Stimulated activated CD8-positive, alpha-beta memory T cell treated with anti-CD3 and anti-CD28 coated beads, Interleukin-15, amount 100 ng/mL, for 48 hours (primary cell): ENCODE data around the gene FAM240B.

Experiments
- DNase-seq, 2 donors: peaks; one replicate each; pipeline ENCODE4 v3.0.0-alpha.2; 2020; ENCODE audit warnings: low read depth in 2 of 2

Gene FAM240B

DNA sequence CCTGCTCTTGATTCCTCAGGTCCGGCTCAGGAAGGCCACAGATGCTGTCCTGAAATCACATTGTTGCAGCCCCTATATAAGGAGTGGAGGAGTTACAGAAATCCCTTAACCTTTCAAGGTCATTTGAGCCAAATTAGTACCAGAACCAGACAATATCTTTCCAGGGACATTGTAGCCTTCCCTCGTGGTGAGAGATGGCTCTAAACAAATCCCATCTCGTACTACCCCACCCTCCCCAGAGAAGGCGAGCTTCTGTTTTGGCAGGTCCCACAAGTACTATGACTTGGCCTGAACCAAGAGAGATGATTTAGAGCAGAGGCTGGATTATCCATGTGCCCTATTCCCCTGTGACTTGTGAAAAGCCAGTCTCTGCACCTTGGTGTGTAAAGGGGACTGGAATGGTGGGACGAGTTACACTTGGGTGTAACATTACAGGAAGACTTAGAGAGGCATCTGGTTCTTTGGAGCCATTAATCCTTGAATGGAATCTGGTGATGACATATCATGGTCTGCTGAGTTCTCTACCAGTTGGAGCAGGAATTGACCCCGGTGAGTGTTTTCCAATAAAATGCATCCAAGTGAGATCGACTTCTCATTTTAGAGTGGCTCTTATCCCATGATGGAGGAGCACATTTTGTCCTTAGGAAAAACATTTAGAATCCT lies at the start of gene FAM240B:
TSS of gene FAM240B (minus strand) at position 51 of the 663 bp plus-strand sequence. CDS start 16,134 bp downstream, outside the sequence.
- DNase-seq, result no peak

DNA sequence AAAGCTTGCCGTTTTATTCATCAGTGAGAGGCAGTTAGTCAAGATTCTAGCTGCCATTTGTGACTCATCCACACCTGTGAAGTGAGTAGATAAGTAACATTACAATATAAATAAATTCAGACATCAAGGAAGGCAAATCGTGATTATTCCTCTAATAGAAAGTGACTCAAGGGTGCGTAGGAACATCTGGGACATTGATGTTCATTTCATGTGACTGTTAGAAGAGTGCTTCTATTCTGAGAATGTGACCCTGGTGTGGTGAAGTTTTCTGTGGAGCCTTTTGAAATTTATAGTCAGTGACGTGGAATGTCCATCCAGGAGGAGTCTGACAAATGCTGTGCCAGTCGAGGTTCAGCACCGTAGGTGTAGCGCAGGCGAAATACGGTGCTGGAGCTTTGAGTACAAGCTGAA lies 48.4 kb upstream of the FAM240B start:
- no peak for DNase-seq

DNA sequence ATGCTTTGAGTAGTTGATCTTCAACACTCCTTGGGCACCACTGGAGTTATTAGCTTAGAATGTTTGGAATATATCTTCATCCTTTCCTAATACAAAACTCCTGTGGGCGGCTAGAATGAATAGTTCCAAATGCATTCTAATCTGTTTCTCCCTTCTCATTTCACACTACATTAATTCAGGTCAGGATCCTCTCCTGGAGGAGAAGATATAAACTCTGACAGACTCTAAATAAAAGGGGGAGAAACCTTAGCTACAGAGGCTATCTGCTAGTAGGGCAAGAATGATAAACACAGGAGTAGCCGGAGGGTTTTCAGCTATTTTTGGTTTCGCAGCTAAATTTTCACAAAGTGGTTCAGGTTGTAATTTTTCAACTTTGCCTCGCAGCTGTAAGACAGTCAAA lies 45.2 kb upstream of the FAM240B start:
- no peak for DNase-seq

DNA sequence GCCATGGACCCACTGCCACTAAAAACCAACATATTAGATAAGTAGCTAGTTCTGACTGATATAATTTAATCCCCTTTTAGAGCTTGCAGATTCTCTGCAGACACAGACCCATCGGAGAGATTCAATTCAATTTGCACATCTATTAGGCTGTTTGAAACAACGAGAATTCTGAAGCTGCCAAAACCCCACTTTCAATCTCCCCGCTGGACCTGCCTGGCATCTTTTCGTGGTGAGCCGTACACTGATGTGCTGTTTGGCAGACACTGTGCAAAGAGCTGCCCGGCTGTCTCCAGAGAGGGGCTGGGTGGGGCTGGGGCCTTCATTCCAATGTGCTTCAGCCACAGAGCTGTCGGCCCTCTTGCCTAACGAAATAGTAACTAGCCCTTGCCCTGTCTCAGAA lies 42.1 kb upstream of the FAM240B start:
- no peak for DNase-seq

DNA sequence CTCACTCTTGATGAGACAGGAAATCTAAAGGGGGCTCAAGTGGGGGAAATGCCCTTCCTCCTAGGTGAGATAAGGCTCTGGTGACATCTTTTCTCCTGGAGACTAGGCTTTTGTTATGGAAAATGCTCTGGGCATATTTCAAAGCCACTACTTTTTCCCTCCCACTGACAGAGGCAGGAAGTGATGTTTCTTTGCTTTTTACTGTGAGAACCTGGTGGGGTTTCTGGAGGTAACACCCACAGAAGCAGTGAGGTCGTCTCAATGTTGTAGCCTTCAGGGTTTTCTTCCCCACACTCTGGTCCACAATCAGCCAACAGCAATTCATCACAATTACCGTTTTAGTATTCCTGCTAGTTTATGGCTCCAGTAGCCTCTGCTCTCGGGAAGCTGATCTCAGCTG lies 41.4 kb upstream of the FAM240B start:
- DNase-seq, result no peak

DNA sequence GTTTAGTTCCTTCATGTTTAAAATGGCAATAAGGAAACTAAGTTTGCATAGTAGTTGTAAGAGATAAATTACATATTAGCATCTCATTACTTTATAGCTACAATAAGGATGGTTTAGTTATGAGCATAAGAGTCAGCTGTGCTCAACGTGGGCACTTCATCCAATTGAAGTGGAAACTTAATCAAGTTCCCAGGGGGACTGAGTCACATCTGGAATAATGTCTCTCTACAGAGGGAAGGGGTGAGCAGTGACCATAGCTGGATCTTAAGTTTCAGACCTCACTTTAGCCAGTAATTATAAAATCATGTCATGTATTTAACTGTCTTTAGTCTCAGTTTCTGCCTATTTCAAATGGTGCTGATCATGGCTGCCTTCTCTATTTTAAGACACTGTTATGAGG lies 36.8 kb upstream of the FAM240B start:
- no peak for DNase-seq

DNA sequence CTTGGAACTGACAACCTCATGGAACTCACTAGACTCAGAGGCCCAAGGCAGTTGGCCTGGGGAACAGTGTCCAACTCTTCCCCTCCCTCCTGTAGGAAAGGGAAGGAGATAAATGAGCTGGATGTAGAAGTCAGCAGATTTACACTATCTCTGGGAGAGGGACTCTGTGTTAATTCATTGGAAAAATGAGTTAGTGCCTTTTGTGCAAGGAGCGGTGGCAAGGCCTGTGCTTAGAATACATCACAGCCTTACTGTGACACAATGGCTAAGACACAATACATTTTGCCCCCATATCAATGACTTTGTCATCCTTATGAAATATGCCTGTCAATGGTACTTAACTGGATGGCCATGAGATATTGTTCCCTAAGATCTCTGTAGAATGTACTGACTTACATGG lies 28.0 kb upstream of the FAM240B start:
- DNase-seq, result no peak

DNA sequence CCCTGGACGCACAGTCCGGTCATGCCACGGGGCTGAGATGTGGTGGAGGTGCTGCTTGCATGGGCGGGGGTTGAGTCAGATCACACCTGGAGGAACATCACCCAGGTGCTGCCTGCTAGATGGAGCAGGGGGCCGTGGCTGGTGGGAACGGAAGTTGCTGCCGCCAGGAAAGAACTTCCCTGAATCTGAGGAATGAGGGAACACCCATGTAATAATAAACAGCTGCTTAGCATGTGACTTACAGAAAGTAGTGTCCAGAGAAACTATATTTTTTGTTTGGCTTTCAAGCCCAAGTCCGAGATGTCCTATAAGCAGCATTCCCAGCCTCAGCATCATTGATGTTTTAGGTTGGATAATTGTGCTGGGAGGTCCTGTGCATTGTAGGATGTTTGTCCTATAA lies 27.1 kb upstream of the FAM240B start:
- DNase-seq, result no peak

DNA sequence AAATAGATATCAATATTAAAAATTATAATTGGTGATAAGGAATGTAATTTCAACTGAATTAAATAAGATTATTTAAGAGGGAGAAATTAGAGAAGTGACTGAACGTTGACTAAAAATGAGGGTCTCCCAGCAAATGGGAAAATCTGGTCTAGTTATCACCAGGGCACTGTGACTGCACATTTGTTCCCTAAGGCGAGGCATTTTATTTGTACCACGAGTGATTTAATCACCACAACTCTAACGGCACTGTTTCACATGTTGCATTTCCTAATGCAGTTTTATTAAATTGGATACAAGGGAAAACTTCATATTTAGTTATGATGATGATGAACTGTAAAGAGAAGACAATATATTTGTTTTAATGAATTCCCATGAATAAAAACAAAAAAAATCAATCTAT lies 26.4 kb upstream of the FAM240B start:
- DNase-seq, result no peak

DNA sequence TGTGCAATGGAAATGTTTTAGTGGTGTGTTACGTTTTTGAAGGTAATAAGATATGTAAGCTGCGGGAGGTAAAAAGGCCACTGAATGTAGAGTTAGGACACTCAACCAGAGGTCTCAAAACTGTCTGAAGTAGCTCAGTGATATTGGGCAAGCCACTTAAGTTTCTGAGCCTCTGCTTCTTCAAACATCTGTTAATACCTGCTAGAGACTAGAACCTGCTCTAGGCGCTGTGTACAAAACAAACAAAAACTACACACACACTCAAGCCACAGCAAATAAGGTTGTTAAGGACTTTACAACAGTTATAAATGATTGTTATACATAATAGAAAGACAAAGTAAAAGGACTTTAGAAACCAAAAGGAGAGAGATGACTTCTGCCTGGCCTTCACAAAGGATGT lies 24.6 kb upstream of the FAM240B start:
- DNase-seq, result no peak

DNA sequence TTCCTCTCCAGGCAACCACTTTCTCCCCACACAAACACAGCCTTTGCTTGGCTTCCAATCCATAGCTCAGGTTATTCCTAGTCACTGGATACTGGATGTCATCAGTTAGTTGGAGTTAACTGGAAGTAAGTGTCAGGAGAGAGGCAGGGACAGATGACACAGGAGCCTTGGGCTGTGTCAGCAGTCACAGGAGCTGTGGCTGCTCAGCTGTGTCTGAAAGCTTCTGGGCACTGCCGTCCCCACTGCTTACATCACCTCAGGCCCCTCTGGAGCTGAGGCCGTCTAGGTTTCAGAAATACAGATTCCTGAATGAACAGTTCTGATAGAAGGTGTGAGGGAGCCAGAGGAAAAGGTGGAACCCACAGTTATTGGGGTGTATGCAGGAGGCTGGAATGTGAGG lies 17.3 kb upstream of the FAM240B start:
- no peak for DNase-seq

DNA sequence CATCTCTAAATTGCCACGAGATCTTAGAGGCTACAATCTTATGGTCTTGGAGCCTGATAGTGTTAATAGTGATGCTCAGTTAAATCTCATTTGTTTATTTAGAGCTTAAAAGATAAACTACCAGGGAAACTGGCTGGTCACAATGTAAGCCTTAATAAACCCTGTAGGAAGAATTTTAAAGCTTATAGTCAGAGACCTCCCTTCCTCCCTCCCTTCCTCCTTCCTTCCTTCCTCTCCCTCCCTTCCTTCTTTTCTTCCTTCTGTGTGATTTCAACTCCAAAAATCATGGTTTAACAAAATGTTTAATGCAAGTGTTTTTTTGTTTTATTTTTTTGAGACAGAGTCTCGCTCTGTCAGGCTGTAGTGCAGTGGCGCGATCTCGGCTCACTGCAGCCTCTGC lies 14.9 kb upstream of the FAM240B start:
- no peak for DNase-seq

DNA sequence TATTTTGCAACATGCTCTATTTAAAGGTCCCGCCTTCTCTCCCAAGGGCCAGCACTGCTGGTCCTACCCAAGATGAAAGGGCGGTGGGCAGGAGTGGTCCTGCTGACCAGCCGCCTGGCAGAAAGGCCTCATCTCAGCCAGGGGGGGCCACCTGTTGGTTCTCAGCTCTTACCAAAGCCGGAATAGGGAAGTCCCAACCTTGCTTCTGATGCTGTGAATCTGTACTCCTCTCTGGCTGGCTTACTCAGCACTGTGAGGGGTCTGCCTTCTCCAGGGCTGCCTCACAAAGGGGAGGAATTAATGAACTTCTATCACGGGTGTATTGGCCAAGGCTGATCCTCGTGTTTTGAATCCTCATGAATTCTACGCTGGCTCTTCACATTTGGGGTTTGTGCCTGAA lies 13.6 kb upstream of the FAM240B start:
- DNase-seq, result no peak

DNA sequence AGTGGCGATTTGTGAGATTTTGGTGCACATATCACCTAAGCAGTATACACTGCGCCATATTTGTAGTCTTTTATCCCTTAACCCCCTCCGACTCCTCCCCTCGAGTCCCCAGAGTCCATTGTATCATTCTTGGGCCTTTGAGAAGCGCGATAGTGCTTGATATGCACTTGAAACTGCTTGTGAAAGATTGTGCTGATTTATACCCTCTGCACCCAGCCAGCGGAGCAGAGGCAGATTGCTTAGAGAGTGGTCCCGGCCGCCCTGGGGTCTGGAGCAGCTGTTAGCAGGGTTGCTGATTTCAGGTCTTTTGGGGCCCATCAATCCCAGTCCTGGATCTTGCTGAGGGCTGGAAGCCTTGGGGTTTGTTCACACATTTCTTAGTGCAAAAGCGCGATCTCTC lies 13.0 kb upstream of the FAM240B start:
- no peak for DNase-seq

DNA sequence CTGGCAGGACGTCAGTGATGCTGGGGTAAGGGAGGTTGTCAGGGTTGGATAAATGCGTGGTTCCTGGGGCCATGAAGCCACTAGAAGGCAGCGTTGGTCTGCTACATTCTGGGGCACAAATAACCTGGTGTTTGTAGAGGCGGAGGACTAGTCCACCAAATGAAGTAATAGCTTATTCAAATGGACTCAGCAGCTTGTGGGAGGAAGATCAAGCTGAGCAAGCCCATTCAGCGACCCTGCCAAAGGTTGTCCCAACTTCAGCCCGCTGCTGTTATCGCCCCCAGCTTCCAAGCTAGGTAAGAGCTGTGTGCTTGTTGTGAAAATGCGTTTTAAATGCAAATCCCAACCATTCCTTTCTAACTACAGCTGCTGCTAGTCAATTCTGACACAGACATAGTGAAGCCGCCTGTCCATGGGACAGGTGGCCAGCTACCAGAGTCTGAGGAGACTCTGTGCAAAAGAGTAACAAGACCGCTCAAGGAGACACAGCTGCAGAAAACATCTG lies 7.6 kb upstream of the FAM240B start:
- no peak for DNase-seq

DNA sequence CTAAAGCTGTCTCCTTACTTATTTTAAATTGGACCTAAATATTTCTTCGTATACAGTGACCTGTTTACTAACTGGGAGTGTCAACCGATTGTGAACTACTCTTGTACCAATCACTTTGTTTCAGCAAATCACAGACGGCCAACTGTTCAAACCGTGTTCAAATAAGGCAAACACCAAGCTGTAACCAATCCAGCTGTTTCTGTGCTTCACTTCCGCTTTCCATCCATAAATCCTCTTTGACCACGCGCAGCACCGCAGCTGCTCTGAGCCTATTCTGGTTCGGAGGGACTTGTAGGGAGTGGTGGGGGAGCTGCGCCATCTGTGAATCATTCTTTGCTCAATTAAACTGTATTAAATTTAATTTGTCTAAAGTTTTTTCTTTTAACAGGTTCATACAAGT lies 4.8 kb upstream of the FAM240B start:
- DNase-seq, result no peak

DNA sequence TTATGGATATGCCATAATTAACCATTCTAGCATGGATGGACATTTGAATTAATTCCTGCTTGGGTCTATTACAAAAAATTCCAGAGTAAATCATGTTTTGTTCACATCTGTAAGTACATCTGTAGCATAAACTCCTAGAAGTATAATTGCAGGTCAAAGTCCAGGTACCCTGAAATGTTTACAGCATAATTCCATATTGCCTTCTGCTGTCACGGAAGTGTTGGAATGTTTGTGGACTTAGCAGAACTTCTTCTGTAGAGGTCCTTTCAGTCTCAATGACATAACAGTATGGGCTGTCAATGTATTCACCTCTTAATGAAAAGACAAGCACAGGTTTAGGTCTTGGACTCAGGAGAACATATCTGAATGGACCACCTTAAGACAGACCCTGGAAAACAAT lies 1.8 kb downstream of the FAM240B start:
- DNase-seq, result no peak

DNA sequence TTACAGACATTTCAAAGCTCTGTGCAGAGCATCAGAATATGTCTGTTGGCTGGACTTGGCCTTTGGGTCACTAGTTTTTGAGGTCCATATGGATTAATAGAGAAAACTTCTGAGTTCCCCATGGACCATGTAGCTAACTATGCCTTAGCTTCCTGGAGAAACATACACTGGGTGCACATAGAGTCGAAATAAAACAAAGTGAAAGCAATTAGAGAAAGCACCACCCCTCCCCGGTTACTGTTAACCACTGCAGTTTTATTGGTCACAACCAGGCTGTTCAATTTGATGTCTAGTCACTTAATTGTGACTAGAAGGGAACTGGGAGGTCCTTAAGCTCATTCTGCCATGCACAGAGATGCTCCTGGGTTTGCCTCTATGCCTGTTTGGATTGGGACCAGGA lies 4.2 kb downstream of the FAM240B start:
- DNase-seq, result no peak

DNA sequence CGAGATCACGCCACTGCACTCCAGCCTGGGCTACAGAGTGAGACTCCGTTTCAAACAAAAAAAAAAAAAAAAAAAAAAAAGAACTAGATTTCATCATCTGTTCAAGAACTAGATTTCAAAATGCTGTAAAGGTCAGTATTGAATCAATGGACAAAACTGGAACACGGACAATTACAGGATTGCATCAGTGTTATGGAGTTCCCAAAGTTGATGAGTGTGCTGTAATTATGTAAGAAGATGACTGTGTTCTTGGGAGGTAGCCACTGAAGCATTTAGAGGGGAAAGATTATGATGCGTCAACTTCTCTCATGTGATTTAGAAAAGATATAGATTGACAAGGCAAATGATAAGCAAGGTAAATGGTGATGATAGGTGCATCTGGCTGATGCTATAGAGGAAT lies 6.5 kb downstream of the FAM240B start:
- no peak for DNase-seq

DNA sequence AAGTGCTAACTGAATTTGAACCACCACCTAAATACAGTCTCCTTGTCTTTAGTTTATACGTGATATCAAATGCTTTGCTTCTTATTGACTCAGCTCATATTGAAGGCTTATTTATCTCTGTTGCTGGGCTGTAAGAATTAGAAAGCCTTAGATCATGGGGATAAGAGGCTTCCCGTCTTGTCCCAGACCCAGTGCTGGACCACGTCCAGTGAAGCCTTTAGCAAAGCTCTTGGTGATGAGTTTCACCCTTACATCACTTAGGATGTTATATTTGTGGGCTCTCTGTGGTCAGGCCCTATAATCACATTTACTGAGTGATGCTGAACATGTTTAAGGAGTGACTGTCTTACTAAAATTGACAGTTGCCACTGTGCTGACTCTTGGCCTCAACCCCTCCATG lies 11.2 kb downstream of the FAM240B start:
- no peak for DNase-seq

DNA sequence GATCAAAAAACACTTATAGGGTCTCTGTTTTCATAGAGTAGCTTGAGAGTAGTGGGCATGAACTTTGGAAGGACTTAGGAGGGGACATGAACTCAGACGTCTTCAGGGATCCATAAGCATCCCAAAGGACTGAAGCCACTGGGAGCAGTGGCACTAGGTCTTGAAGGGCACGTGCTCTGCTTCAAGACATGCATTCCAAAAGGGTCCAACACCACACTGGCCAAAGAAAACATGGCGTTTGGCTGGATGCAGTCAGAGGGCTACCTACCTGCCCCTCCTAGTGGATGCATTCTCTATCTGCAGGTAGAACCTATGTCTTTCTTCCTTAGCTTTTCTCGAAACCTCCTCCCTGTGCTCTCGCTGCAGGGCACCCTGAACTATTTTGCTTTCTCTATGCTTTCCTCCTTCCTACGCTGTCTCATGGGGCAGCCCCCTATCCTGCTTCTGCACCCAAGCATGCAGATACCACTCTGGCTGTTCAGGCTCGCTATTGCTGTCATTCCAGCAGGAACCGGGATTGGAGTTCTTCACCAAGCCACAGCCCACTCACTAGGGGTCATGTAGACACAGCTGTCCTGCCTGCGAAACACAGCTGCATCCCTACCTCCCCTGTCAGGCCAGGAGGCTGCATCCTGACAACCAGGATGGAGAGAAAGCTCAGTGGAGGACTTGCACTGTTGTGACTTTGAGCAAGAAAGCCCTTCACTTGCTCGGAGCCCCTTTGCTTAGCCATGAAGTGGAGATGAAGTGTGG lies 11.9 kb downstream of the FAM240B start:
- DNase-seq, result no peak

DNA sequence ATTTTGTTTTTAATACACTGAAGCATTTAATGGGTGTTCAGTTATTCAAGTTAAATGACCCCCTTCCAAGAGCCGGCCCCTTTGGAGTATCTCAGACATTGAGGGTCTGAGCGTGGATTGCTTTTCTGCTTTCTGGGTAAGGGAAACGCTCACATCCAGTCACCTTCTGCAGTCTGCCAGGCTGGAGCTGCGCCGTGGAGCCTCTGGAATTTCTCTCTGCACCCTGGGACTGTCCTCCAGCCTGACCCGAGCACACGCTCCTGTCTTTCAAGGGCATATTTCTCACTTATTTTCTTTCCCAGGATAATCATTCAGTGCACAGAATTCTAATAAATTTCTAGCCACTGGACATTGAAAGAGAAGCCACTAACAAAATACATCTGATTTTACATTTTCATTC lies 13.4 kb downstream of the FAM240B start:
- no peak for DNase-seq

DNA sequence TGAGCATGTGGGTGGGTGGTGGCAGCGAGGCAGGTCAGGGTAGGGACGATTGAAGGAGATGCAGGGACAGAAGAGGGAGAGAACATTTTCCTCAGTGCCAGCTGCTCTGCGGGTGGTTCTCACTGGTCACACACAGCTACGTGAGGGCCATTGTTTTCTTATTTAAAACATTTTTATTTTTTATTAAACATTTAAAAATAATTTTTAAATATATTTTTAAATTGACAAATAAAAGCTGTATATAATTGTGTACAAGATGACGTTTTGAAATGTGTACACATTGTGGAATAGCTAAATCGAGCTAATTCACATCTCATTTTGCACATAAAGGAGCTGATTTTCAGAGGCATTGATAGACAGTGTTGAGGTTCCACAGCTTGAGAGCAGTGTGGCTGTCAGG lies 14.0 kb downstream of the FAM240B start:
- DNase-seq, result no peak

DNA sequence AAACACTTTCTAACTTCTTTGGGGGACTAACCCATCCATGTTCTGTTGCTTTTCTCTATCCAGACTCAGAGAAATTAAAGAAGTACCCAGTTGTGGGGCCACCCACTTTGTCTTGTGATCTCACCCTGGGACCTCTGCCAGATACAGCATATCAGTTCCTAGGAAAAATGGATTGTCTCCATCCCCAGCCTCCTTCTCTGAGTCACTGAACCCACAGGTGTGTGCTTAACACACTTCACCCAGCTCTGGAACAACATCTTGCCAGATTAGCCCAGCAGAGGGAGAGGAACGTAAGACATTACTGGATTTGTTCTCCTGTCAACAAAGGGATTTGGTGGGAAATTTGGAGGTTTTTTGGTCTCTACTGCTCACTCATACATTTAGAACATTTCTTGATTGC lies 19.2 kb downstream of the FAM240B start:
- DNase-seq, result no peak
